Natural killer cell (primary cell): Measurements from ENCODE around the gene NDC1. TPM values are rescaled to one million over a fixed set of nuclear protein-coding genes. Genes with fewer than 3 reads are reported as not detected.

Experiments used
- ATAC-seq, 3 donors: fragments of 150-1000 bp in 2 of 3; fragments of 200-7000 bp in 1 of 3; cut with Tn5 transposase; 1 replicate in 1 of 3; 2 replicates in 2 of 3; pipeline ENCODE4 v1.10.0; 2021; ENCODE audit warnings: mild to moderate bottlenecking in 2 of 3, moderate library complexity in 2 of 3
- DNase-seq, 2 donors: peaks; one replicate each; pipeline versions ENCODE4 v3.0.0 to v3.0.0-alpha.2; 2013 to 2021; ENCODE audit warnings: mixed read lengths in 1 of 2
- H3K27ac ChIP-seq: one replicate; pipeline ENCODE4 v1.5.1; 2013; ENCODE audit warnings: mild to moderate bottlenecking, low read length
- H3K27me3 ChIP-seq: one replicate; pipeline ENCODE4 v1.6.1; 2013; ENCODE audit warnings: low read length; ENCODE audit not compliant: control insufficient read depth, insufficient read depth
- H3K36me3 ChIP-seq: one replicate; pipeline ENCODE4 v1.6.1; 2013; ENCODE audit warnings: low read length; ENCODE audit not compliant: control insufficient read depth, insufficient read depth
- H3K4me1 ChIP-seq: one replicate; pipeline ENCODE4 v1.6.1; 2013; ENCODE audit warnings: low read length; ENCODE audit not compliant: control insufficient read depth, insufficient read depth
- H3K4me3 ChIP-seq: one replicate; pipeline ENCODE4 v1.5.1; 2013; ENCODE audit warnings: low read length
- H3K9me3 ChIP-seq: one replicate; pipeline ENCODE4 v1.6.1; 2013; ENCODE audit warnings: low read length; ENCODE audit not compliant: control insufficient read depth, insufficient read depth
- H3K27ac Mint-ChIP-seq, 2 donors: one replicate each; pipeline ENCODE4 v1.8.0; 2022; ENCODE audit warnings: mild to moderate bottlenecking in 2 of 2, mixed read lengths in 2 of 2, moderate library complexity in 1 of 2
- H3K27me3 Mint-ChIP-seq, 2 donors: one replicate each; pipeline ENCODE4 v1.8.0; 2022; ENCODE audit warnings: low read depth in 2 of 2, mixed read lengths in 2 of 2
- H3K36me3 Mint-ChIP-seq: one replicate; pipeline ENCODE4 v1.8.0; 2022; ENCODE audit warnings: mixed read lengths
- H3K4me1 Mint-ChIP-seq, 2 donors: one replicate each; pipeline ENCODE4 v1.8.0; 2022; ENCODE audit warnings: mixed read lengths in 2 of 2
- H3K4me3 Mint-ChIP-seq: one replicate; pipeline ENCODE4 v1.8.0; 2022; ENCODE audit warnings: mild to moderate bottlenecking, moderate library complexity, mixed read lengths
- H3K9me3 Mint-ChIP-seq, 2 donors: one replicate each; pipeline ENCODE4 v1.8.0; 2022; ENCODE audit warnings: mixed read lengths in 2 of 2
- CTCF ChIP-seq: fragments of 200-600 bp; IDR thresholded peaks from one replicate; pipeline ENCODE4 v1.8.0; 2022; ENCODE audit warnings: antibody characterized with exemption
- WGBS: methylation state at CpG from one replicate; pipeline ENCODE4 v1.1.7; 2013; ENCODE audit warnings: missing lambda C conversion rate; ENCODE audit not compliant: insufficient coverage; 5-methylcytosine and 5-hydroxymethylcytosine counted together
- intact Hi-C: fragments of 100-400 bp; cut with micrococcal nuclease; formaldehyde crosslinking; loops from one replicate; pipeline ENCODE4 v1.14.2; 2022
- total RNA-seq, 4 donors: library from RNA; stranded (reverse); fragments of 120-200 nt in 1 of 4; gene quantifications; one replicate each; pipeline versions ENCODE4 v1.2.3 to v1.2.4, GENCODE V29; 2013 to 2022

Gene NDC1
- total RNA-seq, 3 donors from 2014 or later (not counting 1 experiment from before 2014, with no cell fraction given), result 4.3 to 6.3 (median 5.2) TPM

GRCh38 chr1:53834776-53835175, 3.3 kb downstream of the NDC1 start:
- no peaks in the 10 kb centered on the region for H3K9me3 Mint-ChIP-seq

GRCh38 chr1:53833393-53833792, 4.7 kb downstream of the NDC1 start:
- H3K9me3 ChIP-seq, result no peaks in the 10 kb centered on the region

More at GRCh38 chr1:53834776-53835175, 3.3 kb downstream of the NDC1 start:
- intact Hi-C loops, result loop anchor here (5.0 kb wide), 1 partner anchor 597 kb away; the partner anchor contains the start of gene MAGOH
- no peak for TF ChIP-seq CTCF
- no peak overlapping the region for H3K27ac Mint-ChIP-seq
- H3K4me3 ChIP-seq, result no peak overlapping the region
- ATAC-seq (no peak), DNase-seq (no peak)
- H3K4me1 ChIP-seq, result peaks cover 7% of the 10 kb centered on the region
- H3K36me3 Mint-ChIP-seq, result no peaks in the 10 kb centered on the region
- H3K4me3 Mint-ChIP-seq, result no peak overlapping the region
- H3K9me3 ChIP-seq, result no peaks in the 10 kb centered on the region
- H3K27ac ChIP-seq, result no peak overlapping the region
- H3K27me3 ChIP-seq, result no peaks in the 10 kb centered on the region
- no peaks in the 10 kb centered on the region for H3K36me3 ChIP-seq
- H3K27me3 Mint-ChIP-seq, result no peaks in the 10 kb centered on the region
- peaks cover 19 to 23% of the 10 kb centered on the region in 2 donors for H3K4me1 Mint-ChIP-seq
- WGBS, result 92% methylated on average over 9 of the region's 11 CpGs

GRCh38 chr1:53826367-53826766, 11.7 kb downstream of the NDC1 start:
- ATAC-seq, result no peak
- H3K4me3 Mint-ChIP-seq, result no peak overlapping the region
- Histone ChIP-seq H3K4me3 (no peak overlapping the region), H3K36me3 (peaks cover 35% of the 10 kb centered on the region), H3K27me3 (no peaks in the 10 kb centered on the region), H3K4me1 (no peaks in the 10 kb centered on the region), H3K9me3 (no peaks in the 10 kb centered on the region), H3K27ac (no peak overlapping the region)
- H3K36me3 Mint-ChIP-seq, result no peaks in the 10 kb centered on the region
- H3K27ac Mint-ChIP-seq, result no peak overlapping the region
- no peaks in the 10 kb centered on the region for H3K4me1 Mint-ChIP-seq
- no peaks in the 10 kb centered on the region for H3K9me3 Mint-ChIP-seq
- no peaks in the 10 kb centered on the region for H3K27me3 Mint-ChIP-seq
- no peak for DNase-seq
- 98% methylated on average over 2 of the region's 2 CpGs for WGBS
- intact Hi-C loops, result no loop called here
- TF ChIP-seq CTCF, result no peak

More at GRCh38 chr1:53833393-53833792, 4.7 kb downstream of the NDC1 start:
- H3K36me3 ChIP-seq, result peaks cover 2% of the 10 kb centered on the region
- peaks cover 7% of the 10 kb centered on the region for H3K4me1 ChIP-seq
- ATAC-seq (no peak), DNase-seq (no peak)
- H3K4me3 ChIP-seq, result no peak overlapping the region
- H3K27me3 ChIP-seq, result no peaks in the 10 kb centered on the region
- no peaks in the 10 kb centered on the region for H3K36me3 Mint-ChIP-seq
- H3K4me3 Mint-ChIP-seq, result no peak overlapping the region
- intact Hi-C loops, result no loop called here
- peaks cover 13 to 17% of the 10 kb centered on the region in 2 donors for H3K4me1 Mint-ChIP-seq
- H3K27ac Mint-ChIP-seq, result no peak overlapping the region
- no CpG with 5 or more reads among the region's 4 CpGs for WGBS
- no peak overlapping the region for H3K27ac ChIP-seq
- TF ChIP-seq CTCF, result no peak
- no peaks in the 10 kb centered on the region for H3K27me3 Mint-ChIP-seq
- no peaks in the 10 kb centered on the region for H3K9me3 Mint-ChIP-seq

- Histone ChIP-seq H3K36me3 (peaks cover 35% of the 10 kb centered on the region), H3K4me3 (no peak overlapping the region), H3K4me1 (no peaks in the 10 kb centered on the region), H3K9me3 (no peaks in the 10 kb centered on the region), H3K27me3 (no peaks in the 10 kb centered on the region), H3K27ac (no peak overlapping the region)
- TF ChIP-seq CTCF, result no peak
- Mint-ChIP-seq H3K4me1 (no peaks in the 10 kb centered on the region), H3K27ac (no peak overlapping the region), H3K36me3 (no peaks in the 10 kb centered on the region), H3K4me3 (no peak overlapping the region), H3K27me3 (no peaks in the 10 kb centered on the region), H3K9me3 (no peaks in the 10 kb centered on the region)
- DNase-seq, result no peak
- intact Hi-C loops, result no loop called here
- 96% methylated on average over 6 of the region's 6 CpGs for whole genome bisulfite sequencing
- no peak for ATAC-seq
These were observed 12.8 kb downstream of the NDC1 start for GRCh38 chr1:53825306-53825705.
